ENCODE measurements around the gene EIF4E. TPM values are rescaled to one million over a fixed set of nuclear protein-coding genes. Genes with fewer than 3 reads are reported as not detected.

EIF4E gene
- total RNA-seq, 1 donor from 2014 or later, result 78.6 TPM

- Histone ChIP-seq H3K4me3 (ENCODE audit: low read depth, low read length) (no peak overlapping the region), H3K36me3 (ENCODE audit: control insufficient read depth, insufficient read depth, low read length) (no peaks in the 10 kb centered on the region), H3K27me3 (ENCODE audit: control insufficient read depth, insufficient read depth, low read length) (no peaks in the 10 kb centered on the region)
- no peak for TF ChIP-seq CTCF (IDR thresholded peaks at IDR 0.05; ENCODE audit: insufficient read depth, low read length, poor library complexity, severe bottlenecking)
- no peak for DNase-seq (ENCODE audit: low read depth)
Observed at GRCh38 chr4:98966926-98967325, 38.0 kb upstream of the EIF4E start.

- Histone ChIP-seq H3K4me3 (ENCODE audit: low read depth, low read length) (no peak overlapping the region), H3K27me3 (ENCODE audit: control insufficient read depth, insufficient read depth, low read length) (no peaks in the 10 kb centered on the region), H3K36me3 (ENCODE audit: control insufficient read depth, insufficient read depth, low read length) (no peaks in the 10 kb centered on the region)
- no peak for TF ChIP-seq CTCF (IDR thresholded peaks at IDR 0.05; ENCODE audit: insufficient read depth, low read length, poor library complexity, severe bottlenecking)
- no peak for DNase-seq (ENCODE audit: low read depth)
Observed at GRCh38 chr4:98963538-98964433, 34.9 kb upstream of the EIF4E start.

GRCh38 chr4:98961770-98962169 is 32.8 kb upstream of the EIF4E start:
- Histone ChIP-seq H3K36me3 (ENCODE audit: control insufficient read depth, insufficient read depth, low read length) (no peaks in the 10 kb centered on the region), H3K4me3 (ENCODE audit: low read depth, low read length) (no peak overlapping the region), H3K27me3 (ENCODE audit: control insufficient read depth, insufficient read depth, low read length) (no peaks in the 10 kb centered on the region)
- no peak for DNase-seq (ENCODE audit: low read depth)
- TF ChIP-seq CTCF (IDR thresholded peaks at IDR 0.05; ENCODE audit: insufficient read depth, low read length, poor library complexity, severe bottlenecking), result no peak

GRCh38 chr4:98959411-98959810 is 30.5 kb upstream of the EIF4E start:
- H3K4me3 ChIP-seq (ENCODE audit: low read depth, low read length), result no peak overlapping the region
- H3K27me3 ChIP-seq (ENCODE audit: control insufficient read depth, insufficient read depth, low read length), result no peaks in the 10 kb centered on the region
- TF ChIP-seq CTCF (IDR thresholded peaks at IDR 0.05; ENCODE audit: insufficient read depth, low read length, poor library complexity, severe bottlenecking), result no peak
- H3K36me3 ChIP-seq (ENCODE audit: control insufficient read depth, insufficient read depth, low read length), result no peaks in the 10 kb centered on the region
- DNase-seq (ENCODE audit: low read depth), result no peak

- Histone ChIP-seq H3K27me3 (ENCODE audit: control insufficient read depth, insufficient read depth, low read length) (no peaks in the 10 kb centered on the region), H3K36me3 (ENCODE audit: control insufficient read depth, insufficient read depth, low read length) (no peaks in the 10 kb centered on the region), H3K4me3 (ENCODE audit: low read depth, low read length) (no peak overlapping the region)
- TF ChIP-seq CTCF (IDR thresholded peaks at IDR 0.05; ENCODE audit: insufficient read depth, low read length, poor library complexity, severe bottlenecking), result no peak
- DNase-seq (ENCODE audit: low read depth), result no peak
Observed at GRCh38 chr4:98958065-98958464, 29.1 kb upstream of the EIF4E start.

GRCh38 chr4:98955229-98955628 is 26.3 kb upstream of the EIF4E start:
- H3K36me3 ChIP-seq (ENCODE audit: control insufficient read depth, insufficient read depth, low read length), result no peaks in the 10 kb centered on the region
- H3K4me3 ChIP-seq (ENCODE audit: low read depth, low read length), result no peak overlapping the region
- no peak for TF ChIP-seq CTCF (IDR thresholded peaks at IDR 0.05; ENCODE audit: insufficient read depth, low read length, poor library complexity, severe bottlenecking)
- no peaks in the 10 kb centered on the region for H3K27me3 ChIP-seq (ENCODE audit: control insufficient read depth, insufficient read depth, low read length)
- no peak for DNase-seq (ENCODE audit: low read depth)

Measured in kidney epithelial cell (primary cell).